WTC11 (cell line): ENCODE data around the gene KCNMA1. TPM values are rescaled to one million over a fixed set of nuclear protein-coding genes. Genes with fewer than 3 reads are reported as not detected.

Source experiments
- ATAC-seq: fragments of 200-7000 bp; cut with Tn5 transposase; 2 replicates; pipeline ENCODE4 v1.10.0; 2021; ENCODE audit warnings: mild to moderate bottlenecking, moderate library complexity
- CTCF ChIA-PET: fragments of 300-600 bp; sonication (Branson Sonifier 250); formaldehyde crosslinking; loops from one replicate; lab custom pipeline; 2021; ENCODE audit warnings: antibody characterized with exemption; lab: Charles Lee
- POLR2A ChIA-PET: fragments of 350-600 bp; sonication (Branson Sonifier 250); formaldehyde crosslinking; loops from one replicate; lab custom pipeline; 2021; ENCODE audit warnings: antibody characterized with exemption; lab: Charles Lee
- DNase-seq: peaks from one replicate; pipeline ENCODE4 v3.0.0; 2021; ENCODE audit warnings: low spot score
- H3K27ac Mint-ChIP-seq: 2 replicates; pipeline ENCODE4 v1.8.0; 2021; ENCODE audit warnings: mixed read lengths
- H3K27me3 Mint-ChIP-seq: 2 replicates; pipeline ENCODE4 v1.8.0; 2021; ENCODE audit warnings: low read depth, mild to moderate bottlenecking, moderate library complexity, mixed read lengths
- H3K36me3 Mint-ChIP-seq: 2 replicates; pipeline ENCODE4 v1.8.0; 2021; ENCODE audit warnings: mixed read lengths
- H3K4me1 Mint-ChIP-seq: 2 replicates; pipeline ENCODE4 v1.8.0; 2022; ENCODE audit warnings: mixed read lengths
- H3K4me3 Mint-ChIP-seq: 2 replicates; pipeline ENCODE4 v1.8.0; 2021; ENCODE audit warnings: mild to moderate bottlenecking, moderate library complexity, mixed read lengths
- H3K9me3 Mint-ChIP-seq: 2 replicates; pipeline ENCODE4 v1.8.0; 2021; ENCODE audit warnings: mixed read lengths
- AFF4 ChIP-seq: sonication (generic); formaldehyde crosslinking; IDR thresholded peaks from 2 replicates; pipeline ENCODE4 v1.8.1; 2023; ENCODE audit warnings: mild to moderate bottlenecking, missing genetic modification reagents, borderline replicate concordance
- ATF6 ChIP-seq: sonication (generic); formaldehyde crosslinking; IDR thresholded peaks from 2 replicates; pipeline ENCODE4 v1.8.1; 2023; ENCODE audit warnings: mild to moderate bottlenecking, missing genetic modification reagents
- CBFB ChIP-seq: sonication (generic); formaldehyde crosslinking; IDR thresholded peaks from 2 replicates; pipeline ENCODE4 v1.8.1; 2022; ENCODE audit warnings: mild to moderate bottlenecking, low read depth, missing genetic modification reagents
- CDX4 ChIP-seq: fragments of 250-450 bp; sonication (Bioruptor Pico); IDR thresholded peaks from 2 replicates; pipeline ENCODE4 v1.9.0; 2021; ENCODE audit warnings: moderate library complexity, mild to moderate bottlenecking, inconsistent platforms, borderline replicate concordance
- CTCF ChIP-seq: fragments of 200-600 bp; IDR thresholded peaks from 2 replicates; pipeline ENCODE4 v1.8.0; 2022; ENCODE audit warnings: antibody characterized with exemption
- FOXK1 ChIP-seq: sonication (generic); formaldehyde crosslinking; IDR thresholded peaks from 2 replicates; pipeline ENCODE4 v1.8.0; 2022; ENCODE audit warnings: mild to moderate bottlenecking, moderate library complexity, missing genetic modification reagents
- FOXP4 ChIP-seq: sonication (generic); formaldehyde crosslinking; IDR thresholded peaks from 2 replicates; pipeline ENCODE4 v1.8.0; 2022; ENCODE audit warnings: mild to moderate bottlenecking, missing genetic modification reagents
- GRHL2 ChIP-seq: fragments of 250-450 bp; sonication (Bioruptor Pico); IDR thresholded peaks from 2 replicates; pipeline ENCODE4 v1.8.0; 2022; ENCODE audit warnings: mild to moderate bottlenecking, moderate library complexity; ENCODE audit not compliant: insufficient replicate concordance, severe bottlenecking
- GTF2I ChIP-seq: fragments of 250-450 bp; sonication (Bioruptor Pico); conservative IDR thresholded peaks from 2 replicates; pipeline ENCODE4 v1.4.0; 2021; ENCODE audit warnings: mild to moderate bottlenecking
- HMGA2 ChIP-seq: fragments of 250-450 bp; sonication (Bioruptor Pico); IDR thresholded peaks from 2 replicates; pipeline ENCODE4 v1.4.0; 2021; ENCODE audit warnings: mild to moderate bottlenecking, moderate library complexity
- NFE2L1 ChIP-seq: sonication (generic); formaldehyde crosslinking; IDR thresholded peaks from 2 replicates; pipeline ENCODE4 v1.8.1; 2023; ENCODE audit warnings: missing genetic modification reagents
- OVOL2 ChIP-seq: fragments of 250-450 bp; sonication (Bioruptor Pico); IDR thresholded peaks from 2 replicates; pipeline ENCODE4 v1.9.0; 2021; ENCODE audit warnings: mild to moderate bottlenecking, borderline replicate concordance
- SMAD3 ChIP-seq: sonication (generic); formaldehyde crosslinking; IDR thresholded peaks from 2 replicates; pipeline ENCODE4 v1.8.0; 2022; ENCODE audit warnings: missing genetic modification reagents, mild to moderate bottlenecking, borderline replicate concordance
- USF2 ChIP-seq: sonication (generic); formaldehyde crosslinking; IDR thresholded peaks from 2 replicates; pipeline ENCODE4 v1.8.1; 2023; ENCODE audit warnings: mild to moderate bottlenecking, missing genetic modification reagents, moderate library complexity
- ZNF219 ChIP-seq: sonication (generic); formaldehyde crosslinking; IDR thresholded peaks from 2 replicates; pipeline ENCODE4 v1.8.0; 2023; ENCODE audit warnings: missing genetic modification reagents, mild to moderate bottlenecking, borderline replicate concordance
- ZNF671 ChIP-seq: fragments of 250-450 bp; sonication (Bioruptor Pico); IDR thresholded peaks from 2 replicates; pipeline ENCODE4 v1.8.0; 2021; ENCODE audit warnings: mild to moderate bottlenecking
- ZSCAN18 ChIP-seq: fragments of 250-450 bp; sonication (Bioruptor Pico); IDR thresholded peaks from 2 replicates; pipeline ENCODE4 v2.1.2; 2022; ENCODE audit warnings: mild to moderate bottlenecking, moderate library complexity
- total RNA-seq: library from RNA; stranded (reverse); gene quantifications from 3 replicates; pipeline ENCODE4 v1.2.3, GENCODE V29; 2021

Gene KCNMA1
- total RNA-seq, 1 experiment from 2014 or later = 7.3 TPM

- Mint-ChIP-seq H3K27ac (no peak overlapping the region), H3K4me3 (no peak overlapping the region), H3K4me1 (peaks cover 40% of the 10 kb centered on the region), H3K9me3 (no peaks in the 10 kb centered on the region), H3K36me3 (no peaks in the 10 kb centered on the region), H3K27me3 (peaks cover 2% of the 10 kb centered on the region; the same call in 1 of the 2 replicates)
- ChIA-PET CTCF (interaction anchor here (0.7 kb wide), 1 partner anchor 24 kb away, joined by 3 read pairs; no protein-coding TSS in a partner anchor), POLR2A (interaction anchor here (0.7 kb wide), 1 partner anchor 175 kb away, joined by 6 read pairs; no protein-coding TSS in a partner anchor)
- DNase-seq = no peak
- TF ChIP-seq ATF6 (CRISPR knock-in tag) = no peak
- no peak for TF ChIP-seq NFE2L1 (CRISPR knock-in tag)
- TF ChIP-seq CTCF = no peak
- TF ChIP-seq SMAD3 (CRISPR knock-in tag) = no peak
- TF ChIP-seq FOXP4 = no peak
- TF ChIP-seq HMGA2 (CRISPR knock-in tag) = no peak
- TF ChIP-seq, all 79 proteins: peak for 0
- no peak for ATAC-seq
These were observed 74.9 kb downstream of the KCNMA1 start for GRCh38 chr10:77562742-77563141.

GRCh38 chr10:77561991-77562390, 75.6 kb downstream of the KCNMA1 start:
- Mint-ChIP-seq H3K4me3 (no peak overlapping the region), H3K9me3 (no peaks in the 10 kb centered on the region), H3K36me3 (no peaks in the 10 kb centered on the region), H3K4me1 (peaks cover 39% of the 10 kb centered on the region), H3K27me3 (peaks cover 2% of the 10 kb centered on the region; the same call in 1 of the 2 replicates), H3K27ac (no peak overlapping the region)
- TF ChIP-seq ZNF219 (CRISPR knock-in tag) (no peak), OVOL2 (CRISPR knock-in tag) (no peak), ZSCAN18 (CRISPR knock-in tag) (no peak)
- ChIA-PET POLR2A (no interaction called here), CTCF (interaction anchor here (0.7 kb wide), 1 partner anchor 23 kb away, joined by 3 read pairs; no protein-coding TSS in a partner anchor)
- ATAC-seq (no peak), DNase-seq (no peak)

- Mint-ChIP-seq H3K27ac (no peak overlapping the region), H3K36me3 (no peaks in the 10 kb centered on the region), H3K9me3 (no peaks in the 10 kb centered on the region), H3K4me3 (no peak overlapping the region), H3K27me3 (peaks cover 2% of the 10 kb centered on the region; the same call in 1 of the 2 replicates), H3K4me1 (peaks cover 26% of the 10 kb centered on the region)
- ChIA-PET CTCF (interaction anchor here (0.6 to 1.1 kb wide), 2 partner anchors 132 to 168 kb away, joined by 3 read pairs; no protein-coding TSS in a partner anchor), POLR2A (no interaction called here)
- ATAC-seq = no peak
- DNase-seq = no peak
- TF ChIP-seq CDX4 (CRISPR knock-in tag) (no peak), ZNF671 (no peak), GRHL2 (CRISPR knock-in tag) (no peak), FOXK1 (CRISPR knock-in tag) (no peak), GTF2I (CRISPR knock-in tag) (no peak), CBFB (no peak), AFF4 (CRISPR knock-in tag) (no peak), USF2 (CRISPR knock-in tag) (no peak)
These were observed 77.1 kb downstream of the KCNMA1 start for GRCh38 chr10:77560471-77560870.
